GM19240 (cell line): ENCODE data around the gene TM4SF4.
"Not testable (repeated sequence)": the region's sequence is repeated elsewhere in the genome, so short reads cannot be mapped to it uniquely, and the experiment has no call there.

ENCODE experiments used
- DNase-seq: peaks from one replicate; pipeline ENCODE4 v3.0.0; 2011; ENCODE audit warnings: low spot score; ENCODE audit not compliant: insufficient read length

Gene TM4SF4

GRCh38 chr3:149474250-149474817 lies at the start of gene TM4SF4:
Gene TM4SF4 (plus strand): TSS chr3:149474697. CDS start chr3:149474878, 181 bp downstream.
- no peak for DNase-seq

GRCh38 chr3:149424918-149425317 lies 49.6 kb upstream of the TM4SF4 start:
- DNase-seq: no peak

- DNase-seq: no peak
Observed at GRCh38 chr3:149426325-149426724, 48.2 kb upstream of the TM4SF4 start.

- no peak for DNase-seq
Observed at GRCh38 chr3:149428087-149428486, 46.4 kb upstream of the TM4SF4 start.

GRCh38 chr3:149430216-149430615 lies 44.3 kb upstream of the TM4SF4 start:
- DNase-seq: no peak

GRCh38 chr3:149432149-149432548 lies 42.3 kb upstream of the TM4SF4 start:
- DNase-seq: no peak

GRCh38 chr3:149435996-149436885 lies 38.3 kb upstream of the TM4SF4 start:
- no peak for DNase-seq

- DNase-seq: no peak
Observed at GRCh38 chr3:149437286-149437685, 37.2 kb upstream of the TM4SF4 start.

GRCh38 chr3:149437710-149438109 lies 36.8 kb upstream of the TM4SF4 start:
- no peak for DNase-seq

GRCh38 chr3:149438981-149439380 lies 35.5 kb upstream of the TM4SF4 start:
- DNase-seq: no peak

GRCh38 chr3:149441642-149442041 lies 32.9 kb upstream of the TM4SF4 start:
- no peak for DNase-seq

GRCh38 chr3:149442043-149442442 lies 32.5 kb upstream of the TM4SF4 start:
- DNase-seq: no peak

- DNase-seq: no peak
Observed at GRCh38 chr3:149442851-149443544, 31.5 kb upstream of the TM4SF4 start.

- DNase-seq: no peak
Observed at GRCh38 chr3:149443545-149443912, 31.0 kb upstream of the TM4SF4 start.

- not testable (repeated sequence) for DNase-seq
Observed at GRCh38 chr3:149444867-149445266, 29.6 kb upstream of the TM4SF4 start.

GRCh38 chr3:149448331-149448831 lies 26.1 kb upstream of the TM4SF4 start:
- DNase-seq: no peak

- no peak for DNase-seq
Observed at GRCh38 chr3:149449182-149449581, 25.3 kb upstream of the TM4SF4 start.

- DNase-seq: no peak
Observed at GRCh38 chr3:149449799-149450198, 24.7 kb upstream of the TM4SF4 start.

GRCh38 chr3:149450281-149450680 lies 24.2 kb upstream of the TM4SF4 start:
- no peak for DNase-seq

- DNase-seq: no peak
Observed at GRCh38 chr3:149452036-149452435, 22.5 kb upstream of the TM4SF4 start.

GRCh38 chr3:149453140-149453805 lies 21.2 kb upstream of the TM4SF4 start:
- no peak for DNase-seq

- no peak for DNase-seq
Observed at GRCh38 chr3:149454746-149455145, 19.8 kb upstream of the TM4SF4 start.
